KOPT-K1 (cell line): ENCODE measurements around the gene SPR.

ENCODE experiments used
- H3K27ac ChIP-seq: fragments of 200-600 bp; sonication (generic); 2 replicates; pipeline ENCODE4 v1.5.1; 2016; ENCODE audit warnings: antibody characterized with exemption, mild to moderate bottlenecking, low read depth, low read length; ENCODE audit not compliant: poor library complexity, severe bottlenecking
- H3K36me3 ChIP-seq: fragments of 200-600 bp; sonication (generic); 2 replicates; pipeline ENCODE4 v1.5.1; 2017; ENCODE audit warnings: antibody characterized with exemption, mild to moderate bottlenecking, low read length, moderate library complexity; ENCODE audit not compliant: insufficient read depth
- H3K9me3 ChIP-seq: fragments of 200-600 bp; sonication (generic); 2 replicates; pipeline ENCODE4 v1.5.1; 2017; ENCODE audit warnings: antibody characterized with exemption, low read length, mild to moderate bottlenecking; ENCODE audit not compliant: insufficient read depth, poor library complexity, severe bottlenecking

The SPR gene

DNA sequence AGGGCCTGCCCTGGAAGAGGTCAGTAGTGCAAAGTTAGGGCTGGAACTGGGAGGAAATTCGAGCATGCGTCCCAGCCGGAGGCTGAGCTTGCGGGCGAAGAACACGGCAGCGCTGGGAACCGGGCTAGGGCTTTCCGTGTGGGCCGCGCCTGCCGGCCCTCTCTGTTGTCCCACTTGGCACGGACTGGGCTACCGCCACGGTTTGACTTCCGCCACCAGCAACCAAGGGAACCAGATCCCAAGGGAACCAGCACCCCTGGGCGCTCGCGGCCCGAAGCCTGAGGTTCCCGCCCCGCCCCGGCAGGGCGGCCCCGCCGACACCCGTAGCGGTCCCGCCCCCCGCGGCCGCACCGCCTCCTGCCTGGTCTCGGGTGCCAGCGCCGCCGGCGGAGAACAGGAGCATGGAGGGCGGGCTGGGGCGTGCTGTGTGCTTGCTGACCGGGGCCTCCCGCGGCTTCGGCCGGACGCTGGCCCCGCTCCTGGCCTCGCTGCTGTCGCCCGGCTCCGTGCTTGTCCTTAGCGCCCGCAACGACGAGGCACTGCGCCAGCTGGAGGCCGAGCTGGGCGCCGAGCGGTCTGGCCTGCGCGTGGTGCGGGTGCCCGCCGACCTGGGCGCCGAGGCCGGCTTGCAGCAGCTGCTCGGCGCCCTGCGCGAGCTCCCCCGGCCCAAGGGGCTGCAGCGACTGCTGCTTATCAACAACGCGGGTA, at the start of gene SPR:
TSS of gene SPR (plus strand) at position 377 of the 708 bp plus-strand sequence. CDS start at position 402, 25 bp downstream.
- Histone ChIP-seq H3K36me3 (no peaks in the 10 kb centered on the region), H3K9me3 (no peaks in the 10 kb centered on the region), H3K27ac (no peak within 1 kb of the TSS)

DNA sequence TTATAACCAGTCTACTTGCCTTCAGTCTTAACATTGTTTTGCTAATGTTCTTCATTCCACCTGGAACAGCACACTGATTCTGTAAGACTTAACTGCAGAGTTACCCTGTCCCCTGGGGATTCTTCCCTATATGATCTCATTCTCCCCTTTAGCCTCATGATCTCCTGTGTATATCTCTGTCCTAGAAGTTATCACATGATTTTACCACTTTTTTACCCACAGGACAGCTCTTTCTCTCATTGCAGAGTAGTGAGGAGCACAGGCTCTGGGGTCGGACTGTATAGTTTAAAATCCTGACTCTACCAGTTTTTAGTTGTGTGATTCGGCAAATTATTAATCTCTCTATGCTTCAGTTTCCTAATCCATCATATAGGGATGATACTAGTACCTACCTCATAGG, 47.1 kb upstream of the SPR start:
- Histone ChIP-seq H3K36me3 (no peaks in the 10 kb centered on the region), H3K9me3 (no peaks in the 10 kb centered on the region), H3K27ac (no peak overlapping the region)

DNA sequence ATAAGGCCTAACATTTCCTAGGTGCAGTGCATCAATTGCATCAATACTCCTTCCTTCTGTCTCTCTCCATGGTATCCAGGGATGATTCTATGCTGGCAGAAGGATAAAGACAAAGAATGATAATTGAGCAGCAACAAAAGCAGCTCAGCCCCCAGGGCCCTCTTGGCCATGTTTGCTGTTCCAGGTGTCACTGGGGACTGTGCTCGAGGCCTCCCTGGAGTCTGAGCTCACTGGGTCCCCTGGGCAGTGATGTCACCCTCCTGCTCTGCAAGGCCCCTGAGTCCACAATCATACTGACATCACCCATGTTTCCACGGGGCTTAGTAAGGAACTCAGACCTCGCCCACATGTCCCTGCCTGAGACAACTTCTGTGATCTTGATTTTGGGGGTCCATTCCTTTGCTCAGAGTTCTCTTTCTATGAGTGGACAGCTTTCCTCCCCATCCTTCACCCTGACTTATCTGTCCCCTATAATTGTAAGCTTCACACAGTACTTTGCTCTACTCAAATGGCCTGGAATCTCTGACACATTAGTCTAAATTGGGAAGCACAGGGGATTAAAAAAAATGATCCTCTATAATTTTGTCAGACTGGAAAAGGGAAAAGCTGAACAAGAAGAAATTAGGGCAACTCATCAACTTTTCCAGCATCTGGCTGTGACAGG, 45.6 kb upstream of the SPR start:
- no peaks in the 10 kb centered on the region for H3K9me3 ChIP-seq
- H3K27ac ChIP-seq: no peak overlapping the region
- H3K36me3 ChIP-seq: no peaks in the 10 kb centered on the region

DNA sequence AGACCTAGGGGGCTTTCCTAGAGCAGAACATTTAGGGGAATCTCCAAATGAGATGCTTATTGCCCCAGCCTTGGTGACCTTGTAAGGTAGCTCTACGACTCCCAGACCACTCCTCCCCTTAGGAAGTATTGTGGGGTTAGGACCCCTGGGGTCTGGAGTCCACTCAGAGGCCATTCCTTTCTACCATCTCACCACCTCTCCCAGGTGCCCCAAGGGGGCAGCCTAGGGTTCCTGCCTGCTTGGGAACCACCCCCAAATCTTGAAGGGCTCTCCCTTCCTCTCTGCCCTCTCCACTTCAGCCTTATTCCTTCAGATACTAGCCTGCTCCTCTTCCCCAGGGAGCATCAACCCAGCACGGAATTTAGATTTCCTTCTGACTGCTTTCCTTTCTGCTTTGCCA, 43.9 kb upstream of the SPR start:
- H3K9me3 ChIP-seq: no peaks in the 10 kb centered on the region
- no peaks in the 10 kb centered on the region for H3K36me3 ChIP-seq
- no peak overlapping the region for H3K27ac ChIP-seq

DNA sequence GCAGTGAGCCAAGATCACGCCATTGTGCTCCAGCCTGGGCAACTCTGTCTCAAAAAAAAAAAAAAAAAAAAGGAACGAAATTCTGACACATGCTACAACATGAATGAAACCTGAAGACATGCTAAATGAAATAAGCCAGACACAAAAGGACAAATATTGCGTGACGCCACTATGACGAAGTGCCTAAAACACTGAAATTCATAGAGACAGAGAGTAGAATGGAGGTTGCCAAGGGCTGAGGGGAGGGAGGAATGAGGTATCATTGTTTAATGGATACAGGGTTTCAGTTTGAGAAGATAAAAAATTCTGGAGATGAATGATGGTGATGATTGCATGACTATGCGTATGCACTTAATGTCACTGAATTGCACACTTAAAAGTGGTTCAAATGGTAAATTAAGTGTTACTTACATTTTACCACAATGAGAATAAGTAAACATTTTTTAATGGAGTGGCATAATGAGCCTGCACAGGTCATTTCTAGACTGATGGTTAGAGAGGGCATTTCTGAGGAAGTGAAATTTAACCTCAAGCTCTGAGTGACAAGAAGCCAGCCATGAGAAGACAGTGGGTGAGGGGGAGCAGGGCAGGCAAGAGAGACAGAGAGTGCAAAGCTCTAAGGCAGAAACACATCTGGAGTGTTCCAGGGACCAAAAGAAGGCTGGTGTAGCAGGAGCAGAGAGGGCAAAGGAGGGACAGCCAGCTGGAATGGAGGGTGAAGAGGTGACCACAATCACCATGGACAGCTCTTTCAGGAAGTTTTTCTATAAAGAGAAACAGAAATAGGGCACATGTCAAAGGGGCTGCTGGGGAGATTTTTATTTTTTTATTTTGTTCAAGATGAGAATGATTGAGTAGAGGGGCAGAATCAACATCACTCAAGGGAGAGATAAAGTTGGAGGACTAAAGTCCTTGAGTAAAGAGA, 40.8 kb upstream of the SPR start:
- Histone ChIP-seq H3K27ac (no peak overlapping the region), H3K36me3 (no peaks in the 10 kb centered on the region), H3K9me3 (no peaks in the 10 kb centered on the region)

DNA sequence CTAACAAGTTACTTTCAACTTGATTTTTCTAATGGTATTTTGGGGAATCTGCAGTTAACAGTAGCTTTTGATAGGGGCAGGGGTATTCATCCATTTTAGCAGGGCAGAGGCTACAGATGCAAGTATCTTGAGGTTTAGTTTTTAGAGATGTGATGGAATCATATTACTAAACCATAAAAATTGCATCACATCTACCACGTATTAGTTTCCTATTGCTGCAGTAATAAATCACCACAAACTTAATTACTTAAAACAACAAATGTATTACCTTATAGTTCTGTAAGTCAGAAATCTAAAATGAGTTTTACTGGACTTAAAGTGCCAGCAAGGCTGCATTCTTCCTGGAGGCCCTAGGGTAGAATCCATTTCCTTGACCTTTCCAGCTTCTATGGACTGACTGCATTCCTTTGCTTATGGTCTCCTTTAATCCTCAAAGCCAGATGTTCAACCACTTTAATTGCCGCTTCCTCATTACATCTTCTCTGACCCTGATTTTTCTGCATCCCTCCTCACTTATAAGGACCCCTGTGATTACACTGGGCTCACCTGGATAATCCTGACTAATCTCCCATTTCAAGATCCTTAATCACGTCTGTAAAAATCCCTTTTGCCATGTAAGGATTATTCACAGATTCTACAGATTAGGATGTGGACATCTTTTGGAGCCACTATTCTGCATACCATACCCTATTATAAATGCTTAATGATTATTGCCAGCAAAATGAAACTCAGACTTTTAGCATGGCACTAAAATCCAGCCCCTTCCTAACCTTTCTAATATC, 39.5 kb upstream of the SPR start:
- Histone ChIP-seq H3K27ac (no peak overlapping the region), H3K36me3 (no peaks in the 10 kb centered on the region), H3K9me3 (no peaks in the 10 kb centered on the region)

DNA sequence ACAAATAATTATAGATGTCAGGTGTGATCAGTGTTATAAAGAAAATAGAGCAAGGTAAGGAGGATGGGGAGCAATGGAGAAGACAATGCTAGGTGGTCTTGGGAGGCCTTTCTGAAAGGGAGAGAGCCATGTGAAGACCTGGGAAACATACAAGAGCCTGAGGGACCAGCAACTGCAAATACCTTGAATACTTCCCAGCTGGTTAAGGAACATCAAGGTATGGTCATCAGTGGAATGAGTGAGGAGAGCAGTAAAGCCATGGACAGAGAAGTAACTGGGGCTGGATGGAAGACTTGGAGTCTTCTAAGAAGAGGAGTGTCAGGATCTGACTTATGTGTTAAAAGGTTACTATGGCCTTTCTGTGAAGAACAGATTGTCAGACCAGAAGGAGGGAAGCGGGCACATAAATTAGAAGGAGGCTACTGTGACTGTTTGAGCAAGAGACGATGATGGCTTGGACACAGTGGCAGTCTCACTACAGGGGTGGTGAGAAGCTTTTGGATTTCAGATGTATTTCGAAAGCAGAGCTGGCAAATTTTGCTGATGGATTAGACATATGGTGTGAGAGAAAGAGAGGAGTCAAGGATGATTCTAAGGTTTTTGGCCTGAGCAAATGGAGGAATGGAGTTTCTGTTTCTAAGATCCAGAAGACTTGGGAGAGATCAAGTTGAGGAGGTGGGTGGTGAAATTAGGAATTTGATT, 38.6 kb upstream of the SPR start:
- H3K36me3 ChIP-seq: no peaks in the 10 kb centered on the region

DNA sequence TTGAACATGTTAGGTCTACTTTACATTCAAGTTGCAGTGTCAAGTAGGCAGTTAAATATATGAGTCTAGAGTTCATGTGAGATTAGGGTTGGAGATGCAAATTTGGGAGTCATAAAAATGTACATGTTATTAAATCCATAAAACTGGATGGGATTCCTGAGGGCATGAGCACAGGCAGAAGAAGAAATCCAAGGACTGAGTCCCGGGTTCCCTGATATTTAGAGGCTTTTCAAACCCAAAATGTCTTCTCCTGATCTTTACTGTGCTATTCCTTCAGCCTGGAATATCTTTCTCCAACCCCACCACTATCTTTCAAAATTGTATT, 38.1 kb upstream of the SPR start:
- H3K36me3 ChIP-seq: no peaks in the 10 kb centered on the region
- H3K9me3 ChIP-seq: no peaks in the 10 kb centered on the region
- H3K27ac ChIP-seq: no peak overlapping the region

More for the DNA sequence above, 38.6 kb upstream of the SPR start:
- no peak overlapping the region for H3K27ac ChIP-seq
- H3K9me3 ChIP-seq: no peaks in the 10 kb centered on the region

DNA sequence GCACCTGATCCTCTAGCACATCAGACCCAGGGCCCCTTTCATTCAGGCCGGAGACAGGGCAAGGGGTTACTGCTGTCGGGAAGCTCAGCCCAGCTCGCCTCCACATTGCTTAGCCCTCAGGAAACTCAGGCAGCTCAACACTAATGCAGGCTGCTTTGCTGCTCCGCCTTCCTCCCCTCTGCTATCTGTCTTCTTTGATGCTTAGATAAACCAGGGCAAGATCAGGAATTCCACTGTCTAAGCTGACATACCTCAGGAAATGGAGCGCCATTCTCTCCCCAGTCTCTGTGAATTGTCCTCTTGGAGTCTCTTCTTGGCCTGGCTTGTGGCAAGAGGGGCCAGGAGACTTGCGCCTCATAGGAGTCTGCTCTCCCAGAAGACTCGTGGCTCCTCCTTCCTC, 35.9 kb upstream of the SPR start:
- Histone ChIP-seq H3K9me3 (no peaks in the 10 kb centered on the region), H3K27ac (no peak overlapping the region), H3K36me3 (no peaks in the 10 kb centered on the region)

DNA sequence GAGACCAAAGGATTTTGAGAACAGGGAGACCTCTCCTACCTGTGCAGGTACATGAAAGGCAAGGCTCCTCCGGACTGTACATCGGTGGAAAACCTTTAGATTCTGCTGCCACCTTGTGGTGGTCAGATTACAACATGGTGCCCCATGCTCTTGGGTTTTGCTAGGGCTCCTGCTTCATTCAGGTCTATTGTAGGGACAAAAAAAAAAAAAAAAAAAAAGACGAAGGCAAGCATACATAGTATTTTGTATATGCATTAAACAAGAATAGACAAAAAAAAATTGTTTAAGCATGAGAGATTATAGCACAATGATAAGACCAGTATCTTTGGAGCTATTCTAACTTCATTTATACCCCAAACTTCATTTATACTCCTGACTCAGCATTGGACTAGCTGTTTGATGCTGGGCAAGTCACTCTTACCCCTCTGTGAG, 27.4 kb upstream of the SPR start:
- Histone ChIP-seq H3K27ac (no peak overlapping the region), H3K36me3 (no peaks in the 10 kb centered on the region), H3K9me3 (no peaks in the 10 kb centered on the region)

DNA sequence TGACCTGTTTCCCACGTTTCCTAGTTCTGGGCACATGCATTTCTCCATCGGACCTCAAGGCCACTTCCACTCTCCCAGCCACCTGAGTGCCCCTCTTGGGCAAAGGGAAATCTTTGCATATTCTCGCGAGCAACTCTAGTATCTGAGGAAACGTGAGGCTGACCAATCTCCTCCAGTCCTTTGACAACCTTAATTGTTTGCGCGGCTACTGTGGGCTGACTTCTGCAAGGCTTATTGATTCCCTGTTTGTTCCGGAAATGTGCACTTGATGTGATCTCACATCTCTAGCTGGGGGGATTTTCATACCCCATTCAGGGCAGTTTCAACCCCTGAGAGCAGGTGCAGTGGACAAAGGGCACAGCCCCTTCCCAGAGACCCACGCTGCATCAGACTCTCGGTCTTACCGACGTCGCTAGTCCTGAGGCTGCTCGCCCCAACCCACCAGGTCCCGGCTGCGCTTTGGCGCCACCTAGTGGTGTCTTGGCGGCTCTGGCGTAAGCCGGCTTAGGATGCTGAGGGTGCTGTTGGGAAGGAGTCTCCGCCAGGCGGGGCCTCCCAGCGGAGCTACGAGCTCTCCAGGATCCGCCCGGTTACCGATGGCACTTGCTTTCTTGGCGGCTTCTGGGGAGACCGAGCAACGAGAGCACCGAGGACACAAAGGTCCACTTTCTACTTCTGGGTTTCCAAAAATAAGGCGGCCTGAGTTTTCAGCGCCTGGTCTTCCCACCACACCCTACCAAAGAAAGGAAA, 24.8 kb upstream of the SPR start:
- no peaks in the 10 kb centered on the region for H3K36me3 ChIP-seq
- no peak overlapping the region for H3K27ac ChIP-seq
- no peaks in the 10 kb centered on the region for H3K9me3 ChIP-seq

DNA sequence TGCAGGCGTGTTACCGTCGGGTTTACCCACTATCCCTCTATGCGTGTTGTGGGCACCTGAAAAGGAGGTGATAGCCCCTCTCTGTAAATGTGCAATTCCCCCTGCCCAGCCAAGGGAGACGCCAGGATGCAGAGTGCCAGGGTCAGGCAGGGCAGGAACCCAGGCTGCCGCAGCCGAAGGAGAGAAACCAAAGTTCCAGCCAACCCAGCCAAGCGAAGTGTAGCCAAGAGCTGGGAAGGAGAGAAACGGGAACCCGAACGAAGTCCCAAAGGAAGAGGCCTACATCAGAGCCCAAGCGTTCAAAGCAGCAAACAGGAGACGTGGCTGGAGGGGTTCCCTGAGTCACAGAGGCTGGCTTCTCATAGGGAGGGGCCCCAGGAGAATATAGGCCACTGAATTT, 24.2 kb upstream of the SPR start:
- no peak overlapping the region for H3K27ac ChIP-seq
- no peaks in the 10 kb centered on the region for H3K9me3 ChIP-seq
- no peaks in the 10 kb centered on the region for H3K36me3 ChIP-seq

DNA sequence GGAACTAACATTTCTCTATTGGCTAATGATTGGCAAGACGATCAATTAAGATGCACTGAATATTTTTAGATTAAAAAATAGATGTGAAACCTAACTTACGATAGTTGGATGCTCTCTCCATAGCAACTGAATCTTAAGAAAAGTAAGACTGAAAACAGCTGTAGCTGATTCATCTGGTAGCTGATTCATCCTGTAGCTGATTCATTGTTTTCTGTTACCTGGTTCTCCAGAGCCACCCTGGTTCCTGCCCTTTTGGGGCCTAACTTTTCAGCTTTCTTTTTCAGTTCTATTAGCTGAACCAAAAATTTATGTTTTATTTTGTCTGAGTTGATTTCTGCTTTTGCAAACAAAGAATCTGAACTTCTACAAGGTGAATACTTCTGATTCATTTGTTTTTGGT, 22.7 kb upstream of the SPR start:
- Histone ChIP-seq H3K9me3 (no peaks in the 10 kb centered on the region), H3K27ac (no peak overlapping the region), H3K36me3 (no peaks in the 10 kb centered on the region)

DNA sequence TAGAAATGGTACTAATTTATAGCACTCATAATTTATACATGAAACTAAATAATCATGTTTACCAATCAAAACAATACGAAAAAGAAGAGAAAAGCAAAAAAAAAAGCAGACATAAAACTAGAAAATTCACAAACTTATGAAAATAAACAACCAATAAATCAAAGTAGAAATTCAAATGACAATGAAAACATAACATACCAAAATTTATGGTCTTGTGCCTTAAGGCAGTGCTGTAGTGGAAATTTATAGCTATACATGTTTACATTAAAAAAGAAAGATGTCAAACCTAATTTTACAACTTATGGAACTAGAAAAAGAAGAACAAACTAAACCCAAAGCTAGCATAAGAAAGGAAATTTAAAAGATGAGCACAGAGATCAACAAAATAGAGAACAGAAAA, 16.1 kb upstream of the SPR start:
- Histone ChIP-seq H3K9me3 (no peaks in the 10 kb centered on the region), H3K27ac (no peak overlapping the region), H3K36me3 (no peaks in the 10 kb centered on the region)
